GM12801 (cell line): Measurements from ENCODE around the gene OSM.

Experiments
- CTCF ChIP-seq: IDR thresholded peaks from one replicate; pipeline ENCODE4 v1.5.1; 2011; ENCODE audit warnings: control low read depth; ENCODE audit not compliant: insufficient read length; ENCODE audit errors: extremely low read depth

Gene OSM

GRCh38 chr22:30304495-30305244 lies 38.0 kb upstream of the OSM start:
- no peak for TF ChIP-seq CTCF

GRCh38 chr22:30302810-30303138 lies 36.1 kb upstream of the OSM start:
- TF ChIP-seq CTCF: no peak

GRCh38 chr22:30301995-30302809 lies 35.6 kb upstream of the OSM start:
- TF ChIP-seq CTCF: no peak

- TF ChIP-seq CTCF: no peak
Measured at GRCh38 chr22:30299322-30299721, 32.7 kb upstream of the OSM start.

- no peak for TF ChIP-seq CTCF
Measured at GRCh38 chr22:30297991-30298701, 31.5 kb upstream of the OSM start.

GRCh38 chr22:30297276-30297990 lies 30.8 kb upstream of the OSM start:
- no peak for TF ChIP-seq CTCF

- no peak for TF ChIP-seq CTCF
Measured at GRCh38 chr22:30296833-30297232, 30.2 kb upstream of the OSM start.
